PFSK-1 (cell line): Measurements from ENCODE around the gene ABCG1.

ENCODE experiments used
- FOXP2 ChIP-seq: optimal IDR thresholded peaks from 2 replicates; pipeline ENCODE3; 2011; ENCODE audit warnings: borderline replicate concordance, control low read depth, inconsistent platforms; ENCODE audit not compliant: insufficient read depth; ENCODE audit errors: extremely low read length, extremely low read depth
- POLR2AphosphoS5 ChIP-seq: IDR thresholded peaks from 2 replicates; pipeline ENCODE4 v1.6.1; 2012; ENCODE audit warnings: low read depth, mild to moderate bottlenecking, control low read depth, low read length, moderate library complexity
- REST ChIP-seq, 2 experiments: IDR thresholded peaks; 2 replicates each; pipeline versions ENCODE4 v1.6.1 to v1.8.0; 2011 to 2012; ENCODE audit warnings: low read depth in 2 of 2, low read length in 2 of 2, control low read depth in 1 of 2, inconsistent platforms in 1 of 2, mild to moderate bottlenecking in 1 of 2, moderate library complexity in 1 of 2; ENCODE audit not compliant: insufficient read depth in 1 of 2
- SIN3A ChIP-seq: IDR thresholded peaks from 2 replicates; pipeline ENCODE4 v1.6.1; 2012; ENCODE audit warnings: mild to moderate bottlenecking, low read length, moderate library complexity, borderline replicate concordance; ENCODE audit not compliant: insufficient read depth
- TAF1 ChIP-seq: IDR thresholded peaks from 2 replicates; pipeline ENCODE4 v1.6.1; 2012; ENCODE audit warnings: low read length, control low read depth, borderline replicate concordance; ENCODE audit not compliant: insufficient read depth

Gene ABCG1

GRCh38 chr21:42190486-42190863, 28.5 kb upstream of the ABCG1 start:
- TF ChIP-seq POLR2AphosphoS5 = no peak
- TF ChIP-seq SIN3A = no peak
- no peak for TF ChIP-seq REST (IDR thresholded peaks at IDR 0.05; ENCODE audit: insufficient read depth in 1 of 2, low read depth in 2 of 2, low read length in 2 of 2)

GRCh38 chr21:42191064-42191463, 27.9 kb upstream of the ABCG1 start:
- TF ChIP-seq POLR2AphosphoS5 (no peak), TAF1 (no peak), FOXP2 (no peak), REST (IDR thresholded peaks at IDR 0.05; ENCODE audit: insufficient read depth in 1 of 2, low read depth in 2 of 2, low read length in 2 of 2) (no peak), SIN3A (no peak)

GRCh38 chr21:42191696-42192595, 27.0 kb upstream of the ABCG1 start:
- TF ChIP-seq TAF1 (no peak), REST (IDR thresholded peaks at IDR 0.05; ENCODE audit: insufficient read depth in 1 of 2, low read depth in 2 of 2, low read length in 2 of 2) (no peak), POLR2AphosphoS5 (no peak), SIN3A (no peak), FOXP2 (no peak)

GRCh38 chr21:42193131-42193671, 25.7 kb upstream of the ABCG1 start:
- TF ChIP-seq REST (IDR thresholded peaks at IDR 0.05; ENCODE audit: insufficient read depth in 1 of 2, low read depth in 2 of 2, low read length in 2 of 2) = no peak
- no peak for TF ChIP-seq POLR2AphosphoS5
- no peak for TF ChIP-seq FOXP2
- TF ChIP-seq SIN3A = no peak
- TF ChIP-seq TAF1 = no peak

GRCh38 chr21:42193721-42194120, 25.2 kb upstream of the ABCG1 start:
- no peak for TF ChIP-seq POLR2AphosphoS5
- no peak for TF ChIP-seq TAF1
- TF ChIP-seq REST (IDR thresholded peaks at IDR 0.05; ENCODE audit: insufficient read depth in 1 of 2, low read depth in 2 of 2, low read length in 2 of 2) = no peak
- TF ChIP-seq FOXP2 = no peak
- TF ChIP-seq SIN3A = no peak
